Measurements from ENCODE around the gene RTF1. TPM values are rescaled to one million over a fixed set of nuclear protein-coding genes. Genes with fewer than 3 reads are reported as not detected.

Gene RTF1
- total RNA-seq, 1 donor from 2014 or later = 7.6 TPM

DNA sequence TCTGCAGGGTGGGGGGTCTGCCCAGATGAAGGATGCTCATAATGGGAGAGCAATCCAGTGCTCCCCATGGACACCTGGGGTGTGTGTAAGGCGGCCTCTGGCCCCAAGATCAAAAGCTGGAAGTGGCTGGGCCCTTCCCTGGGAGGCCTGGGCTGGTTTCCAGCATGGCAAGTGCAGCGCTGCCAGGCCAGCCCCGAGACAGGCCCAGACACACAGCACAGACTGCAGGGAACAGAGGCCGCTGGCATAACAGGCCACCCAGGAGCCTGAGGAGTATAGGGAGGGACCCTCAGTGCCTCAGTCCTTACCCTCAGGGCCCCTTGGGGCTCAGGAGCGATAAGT lies 86.7 kb downstream of the RTF1 start:
- Histone ChIP-seq H3K4me3 (ENCODE audit: low read depth, low read length) (no peak overlapping the region), H3K27me3 (ENCODE audit: control insufficient read depth, insufficient read depth, low read length) (peaks cover 31% of the 10 kb centered on the region), H3K36me3 (ENCODE audit: control insufficient read depth, insufficient read depth, low read length) (no peaks in the 10 kb centered on the region)
- TF ChIP-seq, protein P1, sequence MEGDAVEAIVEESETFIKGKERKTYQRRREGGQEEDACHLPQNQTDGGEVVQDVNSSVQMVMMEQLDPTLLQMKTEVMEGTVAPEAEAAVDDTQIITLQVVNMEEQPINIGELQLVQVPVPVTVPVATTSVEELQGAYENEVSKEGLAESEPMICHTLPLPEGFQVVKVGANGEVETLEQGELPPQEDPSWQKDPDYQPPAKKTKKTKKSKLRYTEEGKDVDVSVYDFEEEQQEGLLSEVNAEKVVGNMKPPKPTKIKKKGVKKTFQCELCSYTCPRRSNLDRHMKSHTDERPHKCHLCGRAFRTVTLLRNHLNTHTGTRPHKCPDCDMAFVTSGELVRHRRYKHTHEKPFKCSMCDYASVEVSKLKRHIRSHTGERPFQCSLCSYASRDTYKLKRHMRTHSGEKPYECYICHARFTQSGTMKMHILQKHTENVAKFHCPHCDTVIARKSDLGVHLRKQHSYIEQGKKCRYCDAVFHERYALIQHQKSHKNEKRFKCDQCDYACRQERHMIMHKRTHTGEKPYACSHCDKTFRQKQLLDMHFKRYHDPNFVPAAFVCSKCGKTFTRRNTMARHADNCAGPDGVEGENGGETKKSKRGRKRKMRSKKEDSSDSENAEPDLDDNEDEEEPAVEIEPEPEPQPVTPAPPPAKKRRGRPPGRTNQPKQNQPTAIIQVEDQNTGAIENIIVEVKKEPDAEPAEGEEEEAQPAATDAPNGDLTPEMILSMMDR (IDR thresholded peaks at IDR 0.05; ENCODE audit: insufficient read depth, low read length, severe bottlenecking) = no peak
- FAIRE-seq = no peak
- no peak for DNase-seq (ENCODE audit: low read depth)

DNA sequence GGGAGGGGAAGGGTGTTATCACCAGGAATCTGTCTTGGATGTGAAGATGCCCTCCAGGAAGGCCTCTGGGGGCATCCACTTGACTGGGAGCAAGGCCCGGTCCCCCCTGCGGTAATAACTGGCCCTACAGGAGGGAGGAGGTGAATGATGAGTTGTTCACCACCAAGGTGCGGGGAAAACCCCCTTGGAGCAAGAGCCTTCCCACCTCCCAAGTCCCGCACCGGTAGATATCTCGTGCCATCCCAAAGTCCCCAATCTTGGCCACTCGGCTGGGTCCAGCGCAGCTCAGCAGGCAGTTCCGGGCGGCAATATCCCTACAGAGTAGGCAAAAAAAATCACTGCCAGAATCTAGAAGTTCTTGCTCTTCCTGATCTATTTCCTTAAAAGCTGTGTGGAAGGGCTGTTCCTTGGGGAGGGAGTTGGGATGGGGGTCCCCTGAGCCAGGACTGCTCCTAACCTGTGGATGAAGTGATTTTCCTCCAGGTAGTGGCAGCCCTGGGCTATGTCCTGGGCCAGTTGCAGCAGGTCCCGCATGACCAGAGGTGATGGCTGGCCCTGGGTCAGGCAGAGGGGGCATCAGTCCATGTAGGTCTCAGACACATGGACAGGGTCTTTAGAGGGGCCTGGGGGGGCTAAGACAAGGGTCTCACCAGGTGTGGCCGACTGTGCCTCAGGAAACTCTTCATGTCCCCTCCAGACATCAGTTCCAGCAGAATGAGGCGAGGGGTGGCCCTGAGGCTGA lies 88.0 kb downstream of the RTF1 start:
- TF ChIP-seq, protein P1 (IDR thresholded peaks at IDR 0.05; ENCODE audit: insufficient read depth, low read length, severe bottlenecking) = no peak
- FAIRE-seq (no peak), DNase-seq (ENCODE audit: low read depth) (no peak)
- Histone ChIP-seq H3K36me3 (ENCODE audit: control insufficient read depth, insufficient read depth, low read length) (no peaks in the 10 kb centered on the region), H3K4me3 (ENCODE audit: low read depth, low read length) (no peak overlapping the region), H3K27me3 (ENCODE audit: control insufficient read depth, insufficient read depth, low read length) (peaks cover 30% of the 10 kb centered on the region)

DNA sequence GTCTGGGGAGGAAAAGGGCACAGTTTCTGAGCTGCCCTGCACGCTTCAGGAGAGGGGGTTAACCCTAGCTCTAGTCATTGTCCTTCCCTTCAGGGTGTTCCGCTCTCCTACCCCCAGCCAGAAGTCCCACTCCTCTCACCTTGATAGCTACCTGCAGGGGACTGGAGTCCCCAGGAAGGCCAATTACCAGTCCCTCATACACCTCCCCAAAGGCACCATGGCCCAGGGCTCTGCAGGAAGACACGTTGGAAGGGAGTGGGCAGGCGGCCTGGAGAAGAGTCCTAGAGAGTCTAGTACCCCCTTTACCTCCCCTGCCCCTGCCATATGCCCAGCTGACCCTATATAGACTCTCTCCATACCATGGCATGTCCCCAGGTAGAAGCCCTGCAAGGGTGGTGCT lies 88.9 kb downstream of the RTF1 start:
- FAIRE-seq = no peak
- Histone ChIP-seq H3K27me3 (ENCODE audit: control insufficient read depth, insufficient read depth, low read length) (peaks cover 33% of the 10 kb centered on the region), H3K4me3 (ENCODE audit: low read depth, low read length) (no peak overlapping the region), H3K36me3 (ENCODE audit: control insufficient read depth, insufficient read depth, low read length) (no peaks in the 10 kb centered on the region)
- no peak for DNase-seq (ENCODE audit: low read depth)
- TF ChIP-seq, protein P1 (IDR thresholded peaks at IDR 0.05; ENCODE audit: insufficient read depth, low read length, severe bottlenecking) = no peak

DNA sequence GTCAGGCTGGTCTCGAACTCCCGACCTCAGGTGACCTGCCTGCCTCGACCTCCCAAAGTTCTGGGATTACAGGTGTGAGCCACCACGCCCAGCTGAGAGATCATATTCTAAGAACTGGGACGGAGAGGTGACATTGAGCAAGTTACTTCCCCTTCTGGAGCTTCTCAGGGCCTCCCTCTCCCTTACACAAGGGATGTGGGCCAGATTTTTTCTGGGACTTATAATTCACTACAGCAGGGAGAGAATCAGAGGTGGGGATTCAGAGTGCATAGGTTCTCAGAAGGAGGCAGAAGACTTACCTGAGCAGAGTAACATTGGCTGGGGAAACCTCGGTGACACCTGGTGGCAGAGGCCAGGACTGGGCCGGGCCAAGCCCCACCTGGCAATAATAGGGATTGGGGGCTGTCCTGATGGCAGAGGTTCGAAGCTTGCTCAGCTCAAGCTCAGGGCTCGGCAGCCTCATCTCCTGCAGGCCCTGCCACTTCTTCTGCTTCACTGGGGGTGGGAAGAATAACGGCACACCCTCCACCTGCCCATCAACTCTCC lies 90.0 kb downstream of the RTF1 start:
- TF ChIP-seq, protein P1 (IDR thresholded peaks at IDR 0.05; ENCODE audit: insufficient read depth, low read length, severe bottlenecking) = peak; percentile 11
- FAIRE-seq = peak; percentile 7
- Histone ChIP-seq H3K27me3 (ENCODE audit: control insufficient read depth, insufficient read depth, low read length) (peaks cover 26% of the 10 kb centered on the region), H3K4me3 (ENCODE audit: low read depth, low read length) (no peak overlapping the region), H3K36me3 (ENCODE audit: control insufficient read depth, insufficient read depth, low read length) (no peaks in the 10 kb centered on the region)
- no peak for DNase-seq (ENCODE audit: low read depth)

DNA sequence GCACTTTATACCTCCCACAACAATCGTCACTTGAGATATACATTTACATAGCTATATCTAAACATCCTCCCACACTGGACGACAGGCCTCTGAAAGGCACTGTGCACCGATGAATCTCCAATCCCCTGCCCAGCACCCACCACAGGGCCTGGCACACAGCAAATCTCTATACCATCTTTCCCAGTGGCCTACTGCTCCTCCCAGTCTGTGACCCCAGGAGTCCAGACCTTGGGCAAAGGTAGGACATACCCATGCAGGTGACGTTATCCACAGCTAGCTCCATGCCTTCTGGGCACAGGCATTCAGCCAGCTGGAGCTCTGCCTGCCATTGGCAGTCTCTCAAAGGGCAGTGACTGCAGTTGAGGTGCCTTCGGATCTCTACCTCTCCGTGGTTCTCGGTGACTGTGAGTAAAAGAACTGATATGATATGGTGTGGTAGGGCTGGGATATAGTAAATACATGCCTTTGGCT lies 91.0 kb downstream of the RTF1 start:
- Histone ChIP-seq H3K4me3 (ENCODE audit: low read depth, low read length) (no peak overlapping the region), H3K36me3 (ENCODE audit: control insufficient read depth, insufficient read depth, low read length) (no peaks in the 10 kb centered on the region), H3K27me3 (ENCODE audit: control insufficient read depth, insufficient read depth, low read length) (peaks cover 26% of the 10 kb centered on the region)
- TF ChIP-seq, protein P1 (IDR thresholded peaks at IDR 0.05; ENCODE audit: insufficient read depth, low read length, severe bottlenecking) = no peak
- DNase-seq (ENCODE audit: low read depth) (peak; percentile 74), FAIRE-seq (no peak)

All from bronchial epithelial cell (primary cell).